Glutamatergic neuron (in vitro differentiated cells): ENCODE data around the gene ZNF277. TPM values are rescaled to one million over a fixed set of nuclear protein-coding genes. Genes with fewer than 3 reads are reported as not detected.
A peak's percentile ranks its signal among the peaks of the same experiment; 100 is the strongest.

Experiments used
- DNase-seq: peaks from one replicate; pipeline ENCODE4 v3.0.0; 2022
- H3K27ac Mint-ChIP-seq: one replicate; pipeline ENCODE4 v1.8.0; 2020; ENCODE audit warnings: mild to moderate bottlenecking, mixed read lengths, inconsistent platforms; ENCODE audit not compliant: unreplicated experiment
- H3K27me3 Mint-ChIP-seq: one replicate; pipeline ENCODE4 v1.8.0; 2020; ENCODE audit warnings: mild to moderate bottlenecking, moderate library complexity, mixed read lengths, inconsistent platforms; ENCODE audit not compliant: unreplicated experiment
- H3K36me3 Mint-ChIP-seq: one replicate; pipeline ENCODE4 v1.8.0; 2020; ENCODE audit warnings: mild to moderate bottlenecking, mixed read lengths, inconsistent platforms; ENCODE audit not compliant: unreplicated experiment
- H3K4me1 Mint-ChIP-seq: one replicate; pipeline ENCODE4 v1.8.0; 2020; ENCODE audit warnings: mild to moderate bottlenecking, low read depth, mixed read lengths, inconsistent platforms; ENCODE audit not compliant: unreplicated experiment
- H3K4me3 Mint-ChIP-seq: one replicate; pipeline ENCODE4 v1.8.0; 2020; ENCODE audit warnings: mild to moderate bottlenecking, mixed read lengths, inconsistent platforms; ENCODE audit not compliant: unreplicated experiment
- H3K9me3 Mint-ChIP-seq: one replicate; pipeline ENCODE4 v1.8.0; 2020; ENCODE audit warnings: mild to moderate bottlenecking, moderate library complexity, mixed read lengths, inconsistent platforms; ENCODE audit not compliant: unreplicated experiment
- total RNA-seq: library from RNA; stranded (reverse); fragmentation: NEBNext Ultra II Directional; extraction: Animal tissue kit (Norgen Biotek cat#: 25700); gene quantifications from one replicate; pipeline ENCODE4 v1.2.1, GENCODE V29; 2021; ENCODE audit not compliant: unreplicated experiment
- TF ChIP-seq, protein P1 (sequence below): fragments of 200-600 bp; sonication (generic); IDR thresholded peaks from one replicate; pipeline ENCODE4 v1.5.0; 2021; ENCODE audit not compliant: partially characterized antibody, unreplicated experiment

ZNF277 gene
- total RNA-seq, 1 donor from 2014 or later: 27.0 TPM

DNA sequence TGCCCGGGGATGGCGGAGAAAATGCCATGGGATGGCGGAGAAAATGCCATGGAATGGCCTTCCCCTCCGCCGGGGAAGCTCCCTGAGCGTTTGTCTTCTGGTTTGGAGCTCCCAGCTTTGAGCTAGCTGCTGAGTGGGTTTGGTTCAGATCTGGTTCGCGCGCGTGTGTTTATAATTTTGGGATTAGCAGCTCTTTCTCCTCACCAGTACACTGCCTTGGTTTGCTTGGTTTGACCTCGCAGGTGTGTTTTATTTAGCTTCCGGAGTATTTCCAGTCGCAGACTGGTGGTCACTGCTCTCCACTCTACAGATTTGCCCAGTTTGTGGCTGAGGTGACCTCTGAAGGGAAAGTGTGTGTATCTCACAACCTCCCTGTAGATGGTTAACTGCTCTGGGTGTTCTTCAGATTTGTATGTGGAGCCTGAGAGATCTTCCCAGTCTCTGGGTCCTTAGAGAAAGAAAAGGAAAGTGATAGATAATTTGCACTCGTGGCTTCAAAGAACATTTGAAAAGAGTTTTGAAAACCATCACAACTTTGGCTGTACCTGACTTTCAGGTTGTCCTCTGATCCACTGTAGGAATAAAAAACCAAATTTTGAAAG lies 597 bp downstream of the ZNF277 start:
- H3K27ac Mint-ChIP-seq: peak overlapping the region; percentile 90

DNA sequence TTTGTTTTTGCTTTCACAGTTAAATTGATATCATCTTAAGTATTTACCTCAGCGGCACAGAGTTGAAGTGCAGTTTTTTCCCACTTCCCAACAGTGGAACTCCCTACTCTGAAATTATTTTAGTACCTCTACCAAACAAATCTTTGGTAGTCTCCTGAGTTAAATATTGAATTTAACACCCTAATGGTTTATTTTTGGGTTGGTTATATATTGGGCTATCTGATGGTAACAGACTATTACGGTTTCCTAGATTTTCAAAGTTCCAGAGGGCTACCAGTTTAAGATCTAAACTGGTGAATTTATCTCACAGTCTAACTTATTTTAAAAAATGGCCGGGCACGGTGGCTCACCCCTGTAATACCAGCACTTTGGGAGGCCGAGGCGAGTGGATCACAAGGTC lies 1.3 kb downstream of the ZNF277 start:
- H3K27me3 Mint-ChIP-seq: peaks cover 8% of the 10 kb centered on the region
- peak overlapping the region; percentile 91 for H3K4me3 Mint-ChIP-seq
- H3K36me3 Mint-ChIP-seq: peaks cover 4% of the 10 kb centered on the region
- peaks cover 19% of the 10 kb centered on the region for H3K9me3 Mint-ChIP-seq
- TF ChIP-seq, protein P1, sequence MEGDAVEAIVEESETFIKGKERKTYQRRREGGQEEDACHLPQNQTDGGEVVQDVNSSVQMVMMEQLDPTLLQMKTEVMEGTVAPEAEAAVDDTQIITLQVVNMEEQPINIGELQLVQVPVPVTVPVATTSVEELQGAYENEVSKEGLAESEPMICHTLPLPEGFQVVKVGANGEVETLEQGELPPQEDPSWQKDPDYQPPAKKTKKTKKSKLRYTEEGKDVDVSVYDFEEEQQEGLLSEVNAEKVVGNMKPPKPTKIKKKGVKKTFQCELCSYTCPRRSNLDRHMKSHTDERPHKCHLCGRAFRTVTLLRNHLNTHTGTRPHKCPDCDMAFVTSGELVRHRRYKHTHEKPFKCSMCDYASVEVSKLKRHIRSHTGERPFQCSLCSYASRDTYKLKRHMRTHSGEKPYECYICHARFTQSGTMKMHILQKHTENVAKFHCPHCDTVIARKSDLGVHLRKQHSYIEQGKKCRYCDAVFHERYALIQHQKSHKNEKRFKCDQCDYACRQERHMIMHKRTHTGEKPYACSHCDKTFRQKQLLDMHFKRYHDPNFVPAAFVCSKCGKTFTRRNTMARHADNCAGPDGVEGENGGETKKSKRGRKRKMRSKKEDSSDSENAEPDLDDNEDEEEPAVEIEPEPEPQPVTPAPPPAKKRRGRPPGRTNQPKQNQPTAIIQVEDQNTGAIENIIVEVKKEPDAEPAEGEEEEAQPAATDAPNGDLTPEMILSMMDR: no peak
- H3K27ac Mint-ChIP-seq: no peak overlapping the region
- H3K4me1 Mint-ChIP-seq: peaks cover 11% of the 10 kb centered on the region
- no peak for DNase-seq

More for the DNA sequence above, 597 bp downstream of the ZNF277 start:
- H3K36me3 Mint-ChIP-seq: peaks cover 4% of the 10 kb centered on the region
- H3K9me3 Mint-ChIP-seq: peaks cover 19% of the 10 kb centered on the region
- peaks cover 12% of the 10 kb centered on the region for H3K4me1 Mint-ChIP-seq
- DNase-seq: no peak
- TF ChIP-seq, protein P1: no peak
- peak overlapping the region; percentile 91 for H3K4me3 Mint-ChIP-seq
- peaks cover 8% of the 10 kb centered on the region for H3K27me3 Mint-ChIP-seq

DNA sequence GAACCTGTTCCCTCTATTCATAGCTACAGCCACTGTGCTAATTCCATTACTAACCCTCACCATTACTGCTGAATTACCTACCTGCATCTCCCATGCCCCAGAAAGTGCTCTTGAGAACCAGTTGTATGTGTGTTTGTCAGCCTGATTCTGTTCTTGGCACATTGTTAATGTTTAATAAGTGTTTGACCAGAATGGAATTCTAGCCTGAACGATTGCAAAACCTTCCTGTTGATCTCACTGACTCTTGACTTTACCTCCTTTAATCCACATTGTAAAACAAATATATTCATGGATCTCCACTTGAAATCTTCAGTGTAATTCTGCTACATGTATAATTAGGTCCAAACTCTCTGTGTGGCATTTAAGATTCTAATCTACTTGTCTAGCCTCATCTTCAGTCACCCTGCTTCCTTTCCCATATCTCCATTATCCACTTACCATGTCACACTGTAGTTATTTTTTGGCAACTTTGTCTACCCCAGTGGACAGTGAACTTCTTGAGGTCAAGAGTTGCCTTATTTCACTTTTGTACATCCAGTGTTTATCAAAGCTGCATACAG lies 4.9 kb downstream of the ZNF277 start:
- no peak overlapping the region for H3K27ac Mint-ChIP-seq
- peaks cover 3% of the 10 kb centered on the region for H3K27me3 Mint-ChIP-seq
- no peak for DNase-seq
- no peak overlapping the region for H3K4me3 Mint-ChIP-seq
- TF ChIP-seq, protein P1: no peak
- H3K36me3 Mint-ChIP-seq: peaks cover 4% of the 10 kb centered on the region
- peaks cover 2% of the 10 kb centered on the region for H3K4me1 Mint-ChIP-seq
- peaks cover 6% of the 10 kb centered on the region for H3K9me3 Mint-ChIP-seq

DNA sequence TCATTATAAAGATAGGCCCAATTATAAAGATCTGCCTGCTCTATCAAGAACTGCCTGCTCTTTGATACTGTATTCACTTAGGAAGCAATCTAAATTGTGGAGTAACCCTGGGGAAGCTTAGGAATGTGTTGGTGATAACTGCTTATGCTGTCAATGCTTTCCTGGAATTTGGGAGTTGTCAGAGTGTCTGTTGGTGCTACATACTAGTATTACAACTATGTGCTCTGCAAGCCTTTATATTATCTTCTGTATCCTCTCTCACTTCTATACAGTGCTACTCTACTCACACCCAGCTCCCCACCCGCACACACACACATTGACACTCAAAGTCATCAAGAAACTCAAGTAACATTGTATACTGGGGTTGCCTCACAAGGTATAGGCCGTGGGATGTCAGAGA lies 6.1 kb downstream of the ZNF277 start:
- H3K4me3 Mint-ChIP-seq: no peak overlapping the region
- H3K4me1 Mint-ChIP-seq: peaks cover 2% of the 10 kb centered on the region
- no peaks in the 10 kb centered on the region for H3K27me3 Mint-ChIP-seq
- DNase-seq: no peak
- H3K27ac Mint-ChIP-seq: no peak overlapping the region
- no peaks in the 10 kb centered on the region for H3K36me3 Mint-ChIP-seq
- TF ChIP-seq, protein P1: no peak
- peaks cover 1% of the 10 kb centered on the region for H3K9me3 Mint-ChIP-seq

DNA sequence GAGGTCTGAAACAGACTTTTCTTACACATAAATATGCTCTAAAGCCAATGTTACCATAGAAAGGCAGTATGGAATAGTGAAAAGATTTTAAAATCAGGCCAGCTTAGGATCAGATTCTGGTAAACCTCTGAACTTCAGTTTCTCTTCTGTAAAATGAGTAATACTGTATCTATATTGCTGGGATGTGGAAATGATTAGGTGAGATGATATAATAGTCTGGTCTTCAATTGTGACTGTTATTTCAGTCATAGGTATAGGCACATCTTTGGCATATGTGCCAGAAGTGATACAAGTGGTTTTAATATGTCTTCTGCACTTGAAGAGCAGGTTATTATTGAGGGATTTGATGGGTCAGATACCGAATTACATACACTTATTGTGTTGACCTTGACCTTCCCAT lies 7.2 kb downstream of the ZNF277 start:
- Mint-ChIP-seq H3K4me3 (no peak overlapping the region), H3K36me3 (no peaks in the 10 kb centered on the region), H3K27ac (no peak overlapping the region), H3K27me3 (no peaks in the 10 kb centered on the region), H3K9me3 (no peaks in the 10 kb centered on the region), H3K4me1 (peaks cover 2% of the 10 kb centered on the region)
- TF ChIP-seq, protein P1: no peak
- no peak for DNase-seq
